Neural progenitor cell (in vitro differentiated cells): ENCODE results near the gene PEX11B. TPM values are rescaled to one million over a fixed set of nuclear protein-coding genes. Genes with fewer than 3 reads are reported as not detected.

Experiments used
- DNase-seq: peaks from one replicate; pipeline ENCODE4 v3.0.0-alpha.2; 2016; ENCODE audit warnings: low spot score
- H2AFZ ChIP-seq: fragments of 200-600 bp; sonication (generic); replicated peaks from 2 replicates; pipeline ENCODE4 v1.6.1; 2016; ENCODE audit warnings: antibody characterized with exemption
- H3F3A ChIP-seq: fragments of 200-600 bp; sonication (generic); 2 replicates; pipeline ENCODE4 v1.6.1; 2016; ENCODE audit warnings: antibody characterized with exemption, low read depth
- H3K27ac ChIP-seq: fragments of 200-600 bp; sonication (generic); 2 replicates; pipeline ENCODE4 v1.5.1; 2016; ENCODE audit warnings: mild to moderate bottlenecking
- H3K27me3 ChIP-seq: fragments of 200-600 bp; sonication (generic); 2 replicates; pipeline ENCODE4 v1.6.1; 2016; ENCODE audit warnings: mild to moderate bottlenecking, moderate library complexity
- H3K36me3 ChIP-seq: fragments of 200-600 bp; sonication (generic); 2 replicates; pipeline ENCODE4 v1.5.1; 2016
- H3K4me1 ChIP-seq: fragments of 200-600 bp; sonication (generic); 2 replicates; pipeline ENCODE4 v1.6.1; 2016; ENCODE audit warnings: mixed run types
- H3K4me2 ChIP-seq: fragments of 200-600 bp; sonication (generic); 2 replicates; pipeline ENCODE4 v1.6.1; 2016
- H3K4me3 ChIP-seq: fragments of 200-600 bp; sonication (generic); 2 replicates; pipeline ENCODE4 v1.5.1; 2016
- H3K79me2 ChIP-seq: fragments of 200-600 bp; sonication (generic); 2 replicates; pipeline ENCODE4 v1.6.1; 2016; ENCODE audit warnings: low read depth
- H3K9ac ChIP-seq: fragments of 200-600 bp; sonication (generic); 2 replicates; pipeline ENCODE4 v1.6.1; 2016
- H3K9me3 ChIP-seq: fragments of 200-600 bp; sonication (generic); 2 replicates; pipeline ENCODE4 v1.5.1; 2016; ENCODE audit warnings: low read depth
- H4K20me1 ChIP-seq: fragments of 200-600 bp; sonication (generic); 2 replicates; pipeline ENCODE4 v1.6.1; 2016; ENCODE audit warnings: low read depth
- H3K27ac Mint-ChIP-seq: 3 replicates; pipeline ENCODE4 v1.8.0; 2021; ENCODE audit warnings: mixed read lengths
- H3K27me3 Mint-ChIP-seq: 2 replicates; pipeline ENCODE4 v1.8.0; 2022; ENCODE audit warnings: low read depth, mild to moderate bottlenecking, inconsistent platforms, moderate library complexity, mixed read lengths; ENCODE audit not compliant: insufficient read depth
- H3K36me3 Mint-ChIP-seq: 3 replicates; pipeline ENCODE4 v1.8.0; 2021; ENCODE audit warnings: mixed read lengths
- H3K4me1 Mint-ChIP-seq: 3 replicates; pipeline ENCODE4 v1.8.0; 2021; ENCODE audit warnings: mixed read lengths
- H3K4me3 Mint-ChIP-seq: 3 replicates; pipeline ENCODE4 v1.8.0; 2021; ENCODE audit warnings: mild to moderate bottlenecking, moderate library complexity, mixed read lengths
- H3K9me3 Mint-ChIP-seq: 3 replicates; pipeline ENCODE4 v1.8.0; 2020; ENCODE audit warnings: mixed read lengths
- EZH2 ChIP-seq: fragments of 200-600 bp; sonication (generic); IDR thresholded peaks from 2 replicates; pipeline ENCODE4 v1.6.1; 2017; ENCODE audit warnings: antibody characterized with exemption, mild to moderate bottlenecking, moderate library complexity
- EZH2phosphoT487 ChIP-seq: fragments of 200-600 bp; sonication (generic); IDR thresholded peaks from 2 replicates; pipeline ENCODE4 v1.6.1; 2017; ENCODE audit warnings: antibody characterized with exemption
- total RNA-seq: library from RNA; depleted of rRNA; stranded (reverse); fragments of >200 nt; gene quantifications from 2 replicates; pipeline ENCODE4 v1.2.3, GENCODE V29; 2015; ENCODE audit warnings: low replicate concordance
- TF ChIP-seq, protein P1 (sequence below): fragments of 200-600 bp; sonication (generic); IDR thresholded peaks from 2 replicates; pipeline ENCODE4 v1.5.1; 2017; ENCODE audit warnings: antibody characterized with exemption, mild to moderate bottlenecking

The PEX11B gene
- total RNA-seq, 1 donor from 2014 or later, result 15.0 TPM

DNA sequence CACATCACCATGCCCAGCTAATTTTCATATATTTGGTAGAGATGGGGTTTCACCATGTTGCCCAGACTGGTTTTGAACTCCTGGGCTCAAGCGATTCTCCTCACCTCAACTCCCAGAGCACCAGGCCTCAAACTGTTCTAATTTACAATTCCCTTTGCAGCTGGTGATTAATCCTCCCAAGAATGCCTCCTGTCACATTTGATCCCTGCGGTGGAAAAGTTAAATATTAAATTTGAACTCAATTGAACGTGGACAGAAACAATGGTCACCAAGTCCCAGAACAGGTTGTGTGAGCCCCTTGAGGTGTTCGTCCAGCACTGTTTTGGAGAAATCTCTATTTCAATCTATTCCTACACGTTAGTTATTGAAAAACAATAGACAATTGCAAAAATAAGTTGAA is 30.9 kb downstream of the PEX11B start:
- Histone ChIP-seq H3K9ac (no peak overlapping the region), H3K4me1 (peaks cover 6% of the 10 kb centered on the region), H3K4me2 (no peak overlapping the region), H3K9me3 (no peaks in the 10 kb centered on the region), H3K27ac (no peak overlapping the region), H2AFZ (no peak overlapping the region), H3K36me3 (no peaks in the 10 kb centered on the region), H3K79me2 (no peaks in the 10 kb centered on the region), H3K4me3 (no peak overlapping the region), H4K20me1 (no peaks in the 10 kb centered on the region), H3F3A (no peaks in the 10 kb centered on the region), H3K27me3 (peaks cover 50% of the 10 kb centered on the region)
- peaks cover 22% of the 10 kb centered on the region for H3K4me1 Mint-ChIP-seq
- H3K4me3 Mint-ChIP-seq, result peak overlapping the region; percentile 27
- no peak for DNase-seq
- peaks cover 21% of the 10 kb centered on the region for H3K27me3 Mint-ChIP-seq
- H3K9me3 Mint-ChIP-seq, result no peaks in the 10 kb centered on the region
- H3K36me3 Mint-ChIP-seq, result no peaks in the 10 kb centered on the region
- TF ChIP-seq EZH2phosphoT487 (no peak), EZH2 (no peak)
- TF ChIP-seq, protein P1, sequence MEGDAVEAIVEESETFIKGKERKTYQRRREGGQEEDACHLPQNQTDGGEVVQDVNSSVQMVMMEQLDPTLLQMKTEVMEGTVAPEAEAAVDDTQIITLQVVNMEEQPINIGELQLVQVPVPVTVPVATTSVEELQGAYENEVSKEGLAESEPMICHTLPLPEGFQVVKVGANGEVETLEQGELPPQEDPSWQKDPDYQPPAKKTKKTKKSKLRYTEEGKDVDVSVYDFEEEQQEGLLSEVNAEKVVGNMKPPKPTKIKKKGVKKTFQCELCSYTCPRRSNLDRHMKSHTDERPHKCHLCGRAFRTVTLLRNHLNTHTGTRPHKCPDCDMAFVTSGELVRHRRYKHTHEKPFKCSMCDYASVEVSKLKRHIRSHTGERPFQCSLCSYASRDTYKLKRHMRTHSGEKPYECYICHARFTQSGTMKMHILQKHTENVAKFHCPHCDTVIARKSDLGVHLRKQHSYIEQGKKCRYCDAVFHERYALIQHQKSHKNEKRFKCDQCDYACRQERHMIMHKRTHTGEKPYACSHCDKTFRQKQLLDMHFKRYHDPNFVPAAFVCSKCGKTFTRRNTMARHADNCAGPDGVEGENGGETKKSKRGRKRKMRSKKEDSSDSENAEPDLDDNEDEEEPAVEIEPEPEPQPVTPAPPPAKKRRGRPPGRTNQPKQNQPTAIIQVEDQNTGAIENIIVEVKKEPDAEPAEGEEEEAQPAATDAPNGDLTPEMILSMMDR, result no peak
- H3K27ac Mint-ChIP-seq, result no peak overlapping the region

DNA sequence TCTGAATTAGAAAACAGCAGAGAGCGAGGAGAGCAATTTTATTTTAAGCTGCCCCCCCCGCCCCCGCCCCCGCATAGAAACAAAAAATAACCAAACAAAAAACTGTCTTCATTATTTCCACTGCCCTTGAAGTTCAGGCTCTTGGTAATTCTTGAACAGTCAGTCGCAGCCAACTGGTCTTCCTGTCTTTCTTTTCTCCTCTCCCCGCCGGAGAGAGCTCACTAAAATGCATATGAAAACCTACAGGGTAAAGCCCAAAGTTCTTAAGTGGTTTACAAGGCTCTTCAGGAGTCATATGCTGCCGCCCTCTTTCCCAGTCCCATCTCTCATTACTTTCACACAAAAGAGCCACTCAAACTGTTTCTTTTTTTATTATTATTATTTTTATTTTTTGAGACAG is 31.7 kb downstream of the PEX11B start:
- no peaks in the 10 kb centered on the region for H3K79me2 ChIP-seq
- H3K27ac ChIP-seq, result no peak overlapping the region
- no peak overlapping the region for H3K9ac ChIP-seq
- no peaks in the 10 kb centered on the region for H3K9me3 Mint-ChIP-seq
- no peaks in the 10 kb centered on the region for H3K36me3 Mint-ChIP-seq
- H3K27ac Mint-ChIP-seq, result peak overlapping the region; percentile 47
- peaks cover 16% of the 10 kb centered on the region for H3K4me1 Mint-ChIP-seq
- H3K4me1 ChIP-seq, result no peaks in the 10 kb centered on the region
- peak overlapping the region; percentile 86 for H3K4me3 Mint-ChIP-seq
- H2AFZ ChIP-seq, result no peak overlapping the region
- H3K27me3 ChIP-seq, result peaks cover 54% of the 10 kb centered on the region
- H3F3A ChIP-seq, result no peaks in the 10 kb centered on the region
- no peak overlapping the region for H3K4me3 ChIP-seq
- no peak for DNase-seq
- no peaks in the 10 kb centered on the region for H3K36me3 ChIP-seq
- H3K9me3 ChIP-seq, result no peaks in the 10 kb centered on the region
- H3K27me3 Mint-ChIP-seq, result peaks cover 22% of the 10 kb centered on the region
- no peak overlapping the region for H3K4me2 ChIP-seq
- TF ChIP-seq EZH2, result no peak
- no peaks in the 10 kb centered on the region for H4K20me1 ChIP-seq

DNA sequence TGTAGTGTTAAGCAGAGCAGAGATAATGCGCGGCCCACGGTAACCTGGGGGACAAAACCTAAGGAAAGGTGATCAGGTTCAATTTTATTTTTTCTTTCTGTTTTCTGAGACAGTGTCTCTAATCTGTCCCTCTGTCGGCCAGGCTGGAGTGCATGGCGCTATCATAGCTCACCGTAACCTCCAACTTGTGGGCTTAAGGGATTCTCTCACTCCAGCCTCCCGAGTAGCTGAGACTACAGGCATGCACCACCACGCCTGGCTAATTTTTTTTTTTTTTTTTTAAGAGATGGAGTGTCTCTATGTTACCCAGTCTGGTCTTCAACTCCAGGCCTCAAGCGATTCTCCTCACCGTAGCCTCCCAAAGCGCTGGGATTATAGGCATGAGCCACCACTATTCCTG is 32.1 kb downstream of the PEX11B start:
- Mint-ChIP-seq H3K36me3 (no peaks in the 10 kb centered on the region), H3K9me3 (no peaks in the 10 kb centered on the region), H3K4me1 (peaks cover 16% of the 10 kb centered on the region), H3K27ac (no peak overlapping the region), H3K27me3 (peaks cover 22% of the 10 kb centered on the region), H3K4me3 (peak overlapping the region; percentile 86)
- Histone ChIP-seq H3K27me3 (peaks cover 54% of the 10 kb centered on the region), H3F3A (no peaks in the 10 kb centered on the region), H3K4me3 (peak overlapping the region; percentile 85), H2AFZ (peak overlapping the region; percentile 99), H3K27ac (no peak overlapping the region), H3K79me2 (no peaks in the 10 kb centered on the region), H4K20me1 (no peaks in the 10 kb centered on the region), H3K36me3 (no peaks in the 10 kb centered on the region), H3K4me1 (no peaks in the 10 kb centered on the region), H3K4me2 (peak overlapping the region; percentile 77), H3K9ac (no peak overlapping the region), H3K9me3 (no peaks in the 10 kb centered on the region)
- DNase-seq, result no peak
- TF ChIP-seq EZH2phosphoT487 (no peak), EZH2 (no peak)
- TF ChIP-seq, protein P1, result no peak

DNA sequence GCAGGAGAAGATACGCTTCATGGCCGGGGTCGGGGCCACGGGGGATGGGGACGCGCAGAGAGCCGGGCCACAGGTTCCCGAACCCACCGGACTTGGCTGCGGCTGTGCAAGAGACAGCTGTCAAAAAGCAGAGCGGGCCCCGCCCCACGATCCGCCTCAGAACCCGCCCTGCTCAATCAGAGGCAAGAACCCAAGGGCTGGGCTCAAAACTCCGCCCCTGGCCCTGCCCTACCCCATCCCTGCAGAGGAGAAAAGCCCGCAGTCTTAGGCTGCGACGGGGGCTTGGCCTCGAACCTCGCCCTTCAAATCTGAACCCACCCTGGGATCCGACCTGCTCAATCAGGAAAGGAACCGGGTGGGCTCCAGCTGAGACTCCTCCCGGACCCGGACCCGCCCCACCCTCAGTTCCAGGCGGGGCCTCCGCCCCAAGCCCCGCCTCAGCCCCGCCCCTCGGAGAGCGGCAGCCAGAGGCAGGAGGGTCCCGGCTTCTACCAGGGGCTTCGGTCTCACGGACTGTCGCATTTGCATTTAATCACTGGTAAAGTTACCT is 32.7 kb downstream of the PEX11B start, which contains the start of gene ANKRD35:
Gene ANKRD35, minus strand, starts transcription at position 129 of the 550 bp plus-strand sequence. Its CDS starts 108 bp downstream, at position 21.
- Mint-ChIP-seq H3K27me3 (peaks cover 22% of the 10 kb centered on the region), H3K36me3 (no peaks in the 10 kb centered on the region), H3K9me3 (no peaks in the 10 kb centered on the region), H3K4me3 (peak within 1 kb of the TSS; percentile 86), H3K27ac (no peak within 1 kb of the TSS), H3K4me1 (peaks cover 16% of the 10 kb centered on the region)
- H3K9me3 ChIP-seq, result no peaks in the 10 kb centered on the region
- no peaks in the 10 kb centered on the region for H3K4me1 ChIP-seq
- no peaks in the 10 kb centered on the region for H4K20me1 ChIP-seq
- H2AFZ ChIP-seq, result peak within 1 kb of the TSS; percentile 99
- peak; percentile 94 for DNase-seq
- peaks cover 54% of the 10 kb centered on the region for H3K27me3 ChIP-seq
- H3K4me2 ChIP-seq, result peak within 1 kb of the TSS; percentile 77
- H3K79me2 ChIP-seq, result no peaks in the 10 kb centered on the region
- no peaks in the 10 kb centered on the region for H3K36me3 ChIP-seq
- no peak within 1 kb of the TSS for H3K27ac ChIP-seq
- H3K4me3 ChIP-seq, result peak within 1 kb of the TSS; percentile 85
- H3F3A ChIP-seq, result no peaks in the 10 kb centered on the region
- H3K9ac ChIP-seq, result no peak within 1 kb of the TSS
- TF ChIP-seq EZH2phosphoT487, result no peak
- no peak for TF ChIP-seq EZH2
- TF ChIP-seq, protein P1, result no peak
